CD4-positive, alpha-beta T cell (primary cell): Measurements from ENCODE around the gene MBTPS1. TPM values are rescaled to one million over a fixed set of nuclear protein-coding genes. Genes with fewer than 3 reads are reported as not detected.

Source experiments
- ATAC-seq: fragments of 200-7000 bp; cut with Tn5 transposase; one replicate; pipeline ENCODE4 v1.10.0; 2022; ENCODE audit warnings: mild to moderate bottlenecking; ENCODE audit not compliant: poor library complexity
- CTCF ChIA-PET: fragments of 350-600 bp; sonication (Branson Sonifier 250); formaldehyde crosslinking; loops from one replicate; lab custom pipeline; 2021; ENCODE audit warnings: antibody characterized with exemption, inconsistent platforms; lab: Charles Lee
- POLR2A ChIA-PET: fragments of 350-600 bp; sonication (Branson Sonifier 250); formaldehyde crosslinking; loops from one replicate; lab custom pipeline; 2021; ENCODE audit warnings: antibody characterized with exemption, inconsistent platforms; lab: Charles Lee
- DNase-seq, 14 experiments: peaks; one replicate each; pipeline ENCODE4 v3.0.0-alpha.2; 2013 to 2020; ENCODE audit warnings: mixed read lengths in 2 of 14
- H3K27ac ChIP-seq, 2 donors: one replicate each; pipeline versions ENCODE4 v1.5.1 to v1.7.0; 2013; ENCODE audit warnings: low read length in 2 of 2, low read depth in 1 of 2, mild to moderate bottlenecking in 1 of 2
- H3K27me3 ChIP-seq, 2 experiments: 1 replicate in 1 of 2; 2 replicates in 1 of 2; pipeline versions ENCODE4 v1.6.1 to v1.7.0; 2013; ENCODE audit warnings: low read length in 2 of 2, control low read depth in 1 of 2, mild to moderate bottlenecking in 1 of 2, moderate library complexity in 1 of 2; ENCODE audit not compliant: insufficient read depth in 2 of 2, control insufficient read depth in 1 of 2
- H3K36me3 ChIP-seq: one replicate; pipeline ENCODE4 v1.6.1; 2013; ENCODE audit warnings: low read length, control low read depth; ENCODE audit not compliant: insufficient read depth
- H3K4me1 ChIP-seq: one replicate; pipeline ENCODE4 v1.6.1; 2013; ENCODE audit warnings: low read length, control low read depth; ENCODE audit not compliant: insufficient read depth
- H3K4me3 ChIP-seq: one replicate; pipeline ENCODE4 v1.5.1; 2013; ENCODE audit warnings: mild to moderate bottlenecking, low read length, moderate library complexity
- H3K9me3 ChIP-seq, 2 experiments: 1 replicate in 1 of 2; 2 replicates in 1 of 2; pipeline versions ENCODE4 v1.6.1 to v1.7.0; 2013; ENCODE audit warnings: low read length in 2 of 2, mild to moderate bottlenecking in 2 of 2, control low read depth in 1 of 2, moderate library complexity in 1 of 2; ENCODE audit not compliant: control insufficient read depth in 1 of 2, insufficient read depth in 1 of 2
- H3K27ac Mint-ChIP-seq: one replicate; pipeline ENCODE4 v1.8.0; 2020; ENCODE audit warnings: mixed read lengths
- H3K27me3 Mint-ChIP-seq: one replicate; pipeline ENCODE4 v1.8.0; 2021; ENCODE audit warnings: mixed read lengths
- H3K36me3 Mint-ChIP-seq: one replicate; pipeline ENCODE4 v1.8.0; 2021; ENCODE audit warnings: low read depth, mixed read lengths
- H3K4me1 Mint-ChIP-seq: one replicate; pipeline ENCODE4 v1.8.0; 2021; ENCODE audit warnings: low read depth, mixed read lengths
- H3K4me3 Mint-ChIP-seq: one replicate; pipeline ENCODE4 v1.8.0; 2020; ENCODE audit warnings: mild to moderate bottlenecking, mixed read lengths
- H3K9me3 Mint-ChIP-seq: one replicate; pipeline ENCODE4 v1.8.0; 2020; ENCODE audit warnings: mixed read lengths
- CTCF ChIP-seq: fragments of 200-600 bp; IDR thresholded peaks from one replicate; pipeline ENCODE4 v1.8.0; 2022; ENCODE audit warnings: antibody characterized with exemption, mild to moderate bottlenecking
- intact Hi-C, 2 experiments: fragments of 100-400 bp; cut with DNase I in 1 of 2; cut with micrococcal nuclease in 1 of 2; formaldehyde crosslinking; loops; one replicate each; pipeline versions ENCODE4 v1.15.1 to v1.9.0; 2023 to 2025; cut with DNase I, micrococcal nuclease
- total RNA-seq, 174 experiments: library from RNA in 2 of 174; stranded (reverse) in 2 of 174; gene quantifications; one replicate each; pipeline ENCODE4 v1.2.3 and lab custom pipeline; 2021 to 2026

Gene MBTPS1
- total RNA-seq, 2 experiments from 2014 or later: 121 to 122 TPM

GRCh38 chr16:84153660-84154214 lies 37.0 kb upstream of the MBTPS1 start:
- ChIA-PET POLR2A (no interaction called here), CTCF (no interaction called here)
- H3K27me3 ChIP-seq: peaks cover 0 to 3% of the 10 kb centered on the region in 2 experiments
- no peak overlapping the region for H3K4me3 ChIP-seq
- Mint-ChIP-seq H3K9me3 (no peaks in the 10 kb centered on the region), H3K27me3 (peaks cover 26% of the 10 kb centered on the region), H3K4me3 (no peak overlapping the region), H3K36me3 (no peaks in the 10 kb centered on the region), H3K4me1 (no peaks in the 10 kb centered on the region), H3K27ac (no peak overlapping the region)
- TF ChIP-seq CTCF: no peak
- no peak overlapping the region for H3K27ac ChIP-seq
- no peaks in the 10 kb centered on the region for H3K36me3 ChIP-seq
- intact Hi-C loops: no loop called here
- DNase-seq: no peak
- no peaks in the 10 kb centered on the region for H3K4me1 ChIP-seq
- H3K9me3 ChIP-seq: no peaks in the 10 kb centered on the region
- no peak for ATAC-seq

GRCh38 chr16:84150926-84151325 lies 34.2 kb upstream of the MBTPS1 start:
- Mint-ChIP-seq H3K36me3 (no peaks in the 10 kb centered on the region), H3K27me3 (peaks cover 17% of the 10 kb centered on the region), H3K4me3 (no peak overlapping the region), H3K4me1 (no peaks in the 10 kb centered on the region), H3K27ac (no peak overlapping the region), H3K9me3 (no peaks in the 10 kb centered on the region)
- Histone ChIP-seq H3K4me3 (no peak overlapping the region), H3K27ac (no peak overlapping the region), H3K36me3 (no peaks in the 10 kb centered on the region), H3K27me3 (peaks cover 0 to 6% of the 10 kb centered on the region in 2 experiments), H3K9me3 (no peaks in the 10 kb centered on the region), H3K4me1 (no peaks in the 10 kb centered on the region)
- POLR2A ChIA-PET: no interaction called here
- intact Hi-C loops: no loop called here
- no peak for TF ChIP-seq CTCF
- no peak for ATAC-seq
- no peak for DNase-seq
- CTCF ChIA-PET: no interaction called here

GRCh38 chr16:84144859-84145639 lies 28.3 kb upstream of the MBTPS1 start, which contains the start of the genes DNAAF1 and HSDL1:
Gene DNAAF1, plus strand, starts transcription at chr16:84145308. Its CDS starts 133 bp downstream, at chr16:84145441.
Gene HSDL1, minus strand, starts transcription at chr16:84145177. Its CDS starts 13,856 bp downstream, at chr16:84131321.
- H3K4me3 Mint-ChIP-seq: peak within 1 kb of the TSS; percentile 93
- TF ChIP-seq CTCF: no peak
- intact Hi-C loops: loop anchor here (1.0 to 2.0 kb wide), 5 partner anchors 28 to 60 kb away; partner anchors contain the start of genes MBTPS1 (in 1 of the 2) and TAF1C (in 1 of the 2)
- ChIA-PET POLR2A (interaction anchor here (0.6 to 3.6 kb wide), 5 partner anchors 9 to 53 kb away, joined by 3 to 38 read pairs (median 3); partner anchors contain the start of genes MBTPS1 and TAF1C), CTCF (interaction anchor here (1.0 to 1.5 kb wide), 4 partner anchors 28 to 61 kb away, joined by 3 to 16 read pairs (median 8); partner anchors contain the start of genes MBTPS1 and TAF1C)
- no peaks in the 10 kb centered on the region for H3K36me3 ChIP-seq
- peak; percentile 81 for ATAC-seq
- H3K9me3 Mint-ChIP-seq: no peaks in the 10 kb centered on the region
- H3K4me1 ChIP-seq: peaks cover 20% of the 10 kb centered on the region
- H3K27me3 Mint-ChIP-seq: no peaks in the 10 kb centered on the region
- peak; percentile 87 to 98 (median 95) for DNase-seq
- H3K4me3 ChIP-seq: peak within 1 kb of the TSS; percentile 79
- peaks cover 6% of the 10 kb centered on the region for H3K36me3 Mint-ChIP-seq
- peak within 1 kb of the TSS; percentile 85 for H3K27ac Mint-ChIP-seq
- no peaks in the 10 kb centered on the region for H3K9me3 ChIP-seq
- peaks cover 18% of the 10 kb centered on the region for H3K4me1 Mint-ChIP-seq
- peaks cover 0 to 7% of the 10 kb centered on the region in 2 experiments for H3K27me3 ChIP-seq
- H3K27ac ChIP-seq: peak within 1 kb of the TSS in 1 of 2 donors; percentile 59
